Measurements from ENCODE around the gene ITIH4. TPM values are rescaled to one million over a fixed set of nuclear protein-coding genes. Genes with fewer than 3 reads are reported as not detected.

ITIH4 gene
- total RNA-seq, 1 experiment from 2014 or later: 0.80 TPM

DNA sequence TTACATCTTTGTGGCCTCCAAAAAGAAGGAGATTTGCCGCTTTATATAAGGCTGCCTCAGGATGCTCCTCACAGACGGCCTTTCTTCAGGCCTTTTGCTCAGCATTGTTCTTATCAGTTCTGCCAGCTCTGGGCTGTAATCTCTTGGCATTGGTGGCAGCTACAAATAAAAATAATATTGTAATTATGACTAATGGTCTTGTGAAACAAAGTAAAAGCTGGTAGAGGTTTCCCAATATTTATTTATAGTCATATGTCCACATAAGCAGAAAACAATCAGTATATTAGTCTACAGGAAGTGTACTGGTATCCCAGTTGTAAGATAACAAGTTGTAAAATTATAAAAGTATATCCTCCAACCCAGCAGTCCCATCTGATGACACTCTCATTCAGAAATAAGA, 67.0 kb downstream of the ITIH4 start:
- POLR2A ChIA-PET (ENCODE audit: unreplicated experiment): no interaction called here
- BruUV-seq (replicated peaks): no TSS peak
- no peak overlapping the region for H3K9ac ChIP-seq (ENCODE audit: low read length)

More for the DNA sequence above, 67.0 kb downstream of the ITIH4 start:
- Histone ChIP-seq H3K9me2 (replicated peaks; ENCODE audit: low read length) (no peaks in the 10 kb centered on the region), H2AFZ (ENCODE audit: low read length) (no peak overlapping the region), H3K9me3 (ENCODE audit: low read length) (no peaks in the 10 kb centered on the region), H3K4me2 (ENCODE audit: low read length) (no peak overlapping the region), H3K4me3 (ENCODE audit: low read length) (no peak overlapping the region), H3K27ac (ENCODE audit: low read length) (no peak overlapping the region), H3K4me1 (ENCODE audit: insufficient read depth, low read length) (no peaks in the 10 kb centered on the region), H3K36me3 (ENCODE audit: low read depth, low read length) (peaks cover 54% of the 10 kb centered on the region), H3K27me3 (ENCODE audit: low read length) (no peaks in the 10 kb centered on the region), H4K20me1 (ENCODE audit: low read length) (no peaks in the 10 kb centered on the region), H3K79me2 (ENCODE audit: low read length) (peaks cover 10% of the 10 kb centered on the region), H3F3A (ENCODE audit: low read length, unreplicated experiment) (no peaks in the 10 kb centered on the region)
- peak; percentile 40 for DNase-seq
- intact Hi-C loops (cut with micrococcal nuclease): no loop called here
- ATAC-seq: peak; percentile 92
- TF ChIP-seq EZH2 (IDR thresholded peaks at IDR 0.05; ENCODE audit: low read length, unreplicated experiment) (no peak), EZH2phosphoT487 (IDR thresholded peaks at IDR 0.05; ENCODE audit: borderline replicate concordance, low read length) (no peak)
- TF ChIP-seq, protein P1, sequence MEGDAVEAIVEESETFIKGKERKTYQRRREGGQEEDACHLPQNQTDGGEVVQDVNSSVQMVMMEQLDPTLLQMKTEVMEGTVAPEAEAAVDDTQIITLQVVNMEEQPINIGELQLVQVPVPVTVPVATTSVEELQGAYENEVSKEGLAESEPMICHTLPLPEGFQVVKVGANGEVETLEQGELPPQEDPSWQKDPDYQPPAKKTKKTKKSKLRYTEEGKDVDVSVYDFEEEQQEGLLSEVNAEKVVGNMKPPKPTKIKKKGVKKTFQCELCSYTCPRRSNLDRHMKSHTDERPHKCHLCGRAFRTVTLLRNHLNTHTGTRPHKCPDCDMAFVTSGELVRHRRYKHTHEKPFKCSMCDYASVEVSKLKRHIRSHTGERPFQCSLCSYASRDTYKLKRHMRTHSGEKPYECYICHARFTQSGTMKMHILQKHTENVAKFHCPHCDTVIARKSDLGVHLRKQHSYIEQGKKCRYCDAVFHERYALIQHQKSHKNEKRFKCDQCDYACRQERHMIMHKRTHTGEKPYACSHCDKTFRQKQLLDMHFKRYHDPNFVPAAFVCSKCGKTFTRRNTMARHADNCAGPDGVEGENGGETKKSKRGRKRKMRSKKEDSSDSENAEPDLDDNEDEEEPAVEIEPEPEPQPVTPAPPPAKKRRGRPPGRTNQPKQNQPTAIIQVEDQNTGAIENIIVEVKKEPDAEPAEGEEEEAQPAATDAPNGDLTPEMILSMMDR (conservative IDR thresholded peaks at IDR 0.05; ENCODE audit: low read depth, low read length): no peak
- CTCF ChIA-PET: no interaction called here

Small RNA genes lying within 50 kb of the gene (microRNA-seq; reads per million reads assigned to microRNA genes)
- not detected for gene MIR8064 (ENCODE audit: unreplicated experiment)

Other genes with a start within 250 kb of the ITIH4 start
- 59.7 and 67.8 TPM in 2 replicates for gene PBRM1, start 144.8 kb downstream of the ITIH4 start, total RNA-seq (2014; rRNA removed)
- 219 TPM in 2 replicates for gene GNL3, start 144.6 kb downstream of the ITIH4 start, total RNA-seq (2014; rRNA removed)
- gene GLT8D1, start 124.9 kb downstream of the ITIH4 start, total RNA-seq (2014; rRNA removed): 53.6 and 70.2 TPM in 2 replicates
- 114 and 133 TPM in 2 replicates for gene SPCS1, start 124.6 kb downstream of the ITIH4 start, total RNA-seq (2014; rRNA removed)
- 26.6 and 33.6 TPM in 2 replicates for gene NEK4, start 59.7 kb downstream of the ITIH4 start, total RNA-seq (2014; rRNA removed)
- not detected in 2 replicates for gene ITIH1, start 53.1 kb downstream of the ITIH4 start, total RNA-seq (2014; rRNA removed)
- not detected in 2 replicates for gene ITIH3, start 35.9 kb downstream of the ITIH4 start, total RNA-seq (2014; rRNA removed)
- gene MUSTN1, start 4.3 kb upstream of the ITIH4 start, total RNA-seq (2014; rRNA removed): 0.66 and 0.69 TPM in 2 replicates
- gene STIMATE, start 66.9 kb upstream of the ITIH4 start, total RNA-seq (2014; rRNA removed): 18.5 and 29.7 TPM in 2 replicates
- gene SFMBT1, start 215.4 kb upstream of the ITIH4 start, total RNA-seq (2014; rRNA removed): 10.8 and 35.6 TPM in 2 replicates

Data from PC-3 (cell line).